Measurements from ENCODE around the gene ARID1B.
A peak's percentile ranks its signal among the peaks of the same experiment; 100 is the strongest.

The ARID1B gene
- total RNA-seq: 219 reads per million, percentile 93 among the genes with 10 or more reads in this experiment

DNA sequence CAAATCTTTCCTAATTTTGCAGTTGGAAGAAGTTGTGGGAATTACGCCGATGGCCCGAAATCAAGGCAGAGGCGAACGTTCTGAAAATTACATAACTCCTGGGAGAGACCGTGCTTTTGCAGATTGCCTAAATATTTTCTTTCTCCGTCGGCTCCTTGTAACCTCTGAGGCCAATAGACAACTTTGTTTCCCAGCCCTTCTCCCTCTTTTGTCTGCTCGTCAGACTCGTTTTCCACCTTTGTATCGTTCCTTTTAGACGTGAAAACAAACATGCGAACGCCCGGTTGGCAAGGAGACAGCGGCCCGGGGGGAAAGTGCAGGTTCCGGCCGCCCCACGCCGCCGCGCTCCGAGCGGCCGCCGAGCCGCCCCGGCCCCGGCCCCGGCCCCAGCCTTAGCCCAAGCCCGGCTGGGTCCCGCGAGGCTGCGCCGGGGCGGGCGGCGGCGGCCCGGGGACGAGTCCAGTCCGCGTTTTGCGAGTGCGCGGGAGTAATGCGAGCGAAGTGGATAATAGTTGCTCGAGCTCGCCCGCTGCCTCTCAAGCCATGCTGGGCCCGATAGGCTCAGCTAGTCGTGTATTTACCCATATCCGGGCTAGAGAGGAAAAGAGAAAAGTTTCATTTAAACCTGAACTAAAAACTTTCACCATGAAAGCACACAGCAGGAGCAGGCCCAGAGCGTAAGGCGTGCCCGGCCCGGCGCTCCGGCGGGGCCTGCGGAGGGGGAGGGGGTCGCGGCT, at the start of gene ARID1B:
TSS of gene ARID1B (plus strand) at position 539 of the 737 bp plus-strand sequence. CDS start 303 bp downstream, outside the sequence.
- peak; percentile 76 for DNase-seq

- no peak for DNase-seq
Measured at GRCh38 chr6:156727715-156728385, 49.3 kb upstream of the ARID1B start.

- DNase-seq: no peak
Measured at GRCh38 chr6:156729248-156729647, 47.9 kb upstream of the ARID1B start.

DNA sequence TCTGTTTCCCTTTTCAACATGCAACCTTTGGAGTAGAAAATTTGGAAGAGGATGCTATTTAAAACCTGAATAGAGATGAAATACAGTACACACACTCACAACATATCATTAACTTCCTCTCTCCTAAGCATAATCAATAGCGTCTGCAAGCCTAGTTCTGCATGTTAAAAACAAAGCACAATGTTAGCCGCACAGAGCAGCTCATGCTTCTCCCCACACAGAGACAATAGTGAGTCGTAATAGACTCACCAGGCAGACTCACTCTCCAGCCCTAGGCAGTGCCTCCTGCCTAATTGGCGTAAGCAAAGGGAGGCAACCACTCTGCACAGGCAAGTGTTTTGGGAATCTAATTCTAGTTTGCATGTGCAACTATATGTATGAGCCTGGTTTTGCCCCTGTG, 45.8 kb upstream of the ARID1B start:
- DNase-seq: no peak

DNA sequence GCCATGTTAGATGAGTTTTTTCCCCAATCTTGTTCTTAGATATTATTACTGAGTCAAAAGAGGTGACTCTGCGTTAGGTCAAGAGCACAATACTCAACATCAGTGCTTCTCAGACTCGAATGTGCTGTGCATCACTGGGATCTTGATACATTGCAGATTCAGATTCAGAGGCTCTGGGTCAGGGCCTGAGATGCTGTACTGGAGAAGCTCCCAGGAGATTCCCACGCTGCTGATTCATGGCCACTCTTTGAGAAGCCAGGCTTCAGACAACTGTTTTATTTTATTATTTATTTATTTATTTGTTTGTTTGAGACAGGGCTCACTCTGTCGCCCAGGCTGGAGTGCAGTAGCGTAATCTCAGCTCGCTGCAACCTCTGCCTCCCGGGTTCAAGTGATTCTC, 41.4 kb upstream of the ARID1B start:
- DNase-seq: no peak

DNA sequence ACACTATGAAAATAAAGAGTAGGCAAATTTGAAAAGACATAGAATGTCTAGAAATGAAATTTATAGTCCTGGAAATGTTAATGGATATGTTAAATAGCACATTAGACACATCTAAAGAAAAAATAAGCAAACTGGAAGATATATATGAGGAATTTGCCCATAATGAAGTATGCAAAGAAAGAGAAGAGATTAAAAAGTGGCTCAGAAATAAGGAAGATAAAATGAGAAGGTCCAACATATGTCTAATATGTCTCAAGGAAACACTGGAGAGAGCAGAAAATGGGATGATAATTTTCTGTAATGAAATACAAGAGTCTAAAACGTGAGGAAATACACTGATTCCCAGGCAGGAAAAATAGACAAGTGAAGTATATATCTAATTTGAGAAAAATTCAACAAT, 36.6 kb upstream of the ARID1B start:
- no peak for DNase-seq

DNA sequence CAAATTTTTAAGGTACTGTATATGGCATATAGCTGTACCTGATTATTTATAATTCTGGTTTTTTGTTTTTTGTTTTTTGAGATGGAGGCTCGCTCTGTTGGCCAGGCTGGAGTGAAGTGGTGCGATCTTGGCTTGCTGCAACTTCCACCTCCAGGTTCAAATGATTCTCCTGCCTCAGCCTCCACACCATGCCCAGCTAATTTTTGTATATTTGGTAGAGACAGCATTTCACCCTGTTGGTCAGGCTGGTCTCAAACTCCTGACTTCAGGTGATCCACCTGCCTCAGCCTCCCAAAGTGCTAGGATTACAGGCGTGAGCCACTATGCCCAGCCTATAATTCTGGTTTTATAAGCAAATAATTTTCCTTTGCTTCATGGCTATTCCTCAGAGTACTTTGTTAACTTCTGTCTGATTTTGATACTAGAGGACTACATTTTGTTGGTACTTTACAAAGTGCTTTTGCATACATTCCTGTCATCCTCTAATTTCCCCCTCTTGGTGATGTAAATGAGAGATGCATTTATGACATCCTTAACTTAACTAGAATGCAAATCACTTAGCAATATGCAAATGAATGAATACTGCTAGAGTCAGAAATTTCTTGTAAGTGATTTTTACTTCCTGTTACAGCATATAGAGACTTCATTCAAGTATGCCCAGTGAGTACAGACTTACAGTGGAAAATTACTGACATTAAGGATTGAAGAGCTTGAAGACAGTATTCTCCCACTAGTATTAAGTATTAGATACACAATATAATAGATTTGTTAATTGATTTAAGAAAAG, 35.7 kb upstream of the ARID1B start:
- DNase-seq: no peak

DNA sequence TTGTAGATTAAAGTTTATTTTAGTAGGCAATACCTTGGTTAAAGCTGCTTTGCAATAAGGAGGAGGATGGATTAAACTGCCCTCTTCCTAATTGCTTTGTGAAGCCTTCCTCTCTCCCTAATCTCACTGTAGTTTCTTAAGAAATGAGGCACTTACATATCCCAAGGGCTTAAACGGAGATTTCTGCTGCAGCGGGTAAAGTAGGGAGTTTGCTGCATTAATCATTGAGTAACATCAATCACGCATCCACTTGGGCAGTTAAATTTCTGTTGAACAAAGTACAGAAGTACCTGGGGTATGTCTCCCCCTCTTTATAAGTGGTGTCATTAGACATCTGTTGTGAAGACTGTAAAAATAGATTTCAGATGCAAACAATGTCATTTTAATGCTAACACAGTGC, 29.5 kb upstream of the ARID1B start:
- no peak for DNase-seq

DNA sequence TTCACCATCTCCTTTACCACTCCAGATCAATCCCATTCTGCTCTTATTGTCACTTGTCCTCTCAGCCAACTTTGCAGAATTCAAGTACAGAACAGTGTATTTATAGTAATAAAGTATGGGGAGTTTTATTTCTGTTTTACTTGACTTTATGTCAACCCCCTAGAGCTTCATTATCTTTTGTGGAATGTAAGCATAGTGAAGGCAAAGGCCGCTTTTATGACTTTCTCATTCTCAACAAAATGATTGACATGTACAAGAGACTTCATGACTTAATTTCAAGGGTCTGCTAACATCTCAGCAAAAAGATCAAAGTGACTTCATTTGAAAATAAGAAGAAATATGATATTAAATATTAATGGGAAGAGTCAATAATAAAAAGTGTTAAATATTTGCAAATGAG, 28.7 kb upstream of the ARID1B start:
- no peak for DNase-seq

GRCh38 chr6:156752666-156753301, 24.4 kb upstream of the ARID1B start:
- no peak for DNase-seq

GRCh38 chr6:156756630-156757610, 20.3 kb upstream of the ARID1B start:
- no peak for DNase-seq

GRCh38 chr6:156757849-156758248, 19.3 kb upstream of the ARID1B start:
- no peak for DNase-seq

GRCh38 chr6:156760377-156760776, 16.8 kb upstream of the ARID1B start:
- DNase-seq: no peak

DNA sequence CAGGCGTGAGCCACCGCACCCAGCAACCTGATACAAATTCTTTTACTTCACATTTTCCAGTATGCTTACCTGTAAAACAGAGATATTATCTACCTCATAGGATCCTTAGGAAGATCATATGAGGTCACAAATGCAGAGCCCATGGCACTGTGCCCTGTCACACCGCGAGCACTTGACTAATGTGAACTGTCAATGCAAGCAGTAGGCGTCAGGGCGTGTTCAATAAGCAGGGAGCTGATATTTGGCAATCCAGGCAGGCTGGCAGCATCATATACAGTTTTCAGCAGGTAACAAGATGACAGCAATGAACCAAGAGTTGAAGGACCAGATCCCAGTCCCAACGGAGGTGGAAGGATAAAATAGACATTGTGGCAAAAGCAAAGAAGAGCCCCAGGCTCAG, 14.6 kb upstream of the ARID1B start:
- no peak for DNase-seq

DNA sequence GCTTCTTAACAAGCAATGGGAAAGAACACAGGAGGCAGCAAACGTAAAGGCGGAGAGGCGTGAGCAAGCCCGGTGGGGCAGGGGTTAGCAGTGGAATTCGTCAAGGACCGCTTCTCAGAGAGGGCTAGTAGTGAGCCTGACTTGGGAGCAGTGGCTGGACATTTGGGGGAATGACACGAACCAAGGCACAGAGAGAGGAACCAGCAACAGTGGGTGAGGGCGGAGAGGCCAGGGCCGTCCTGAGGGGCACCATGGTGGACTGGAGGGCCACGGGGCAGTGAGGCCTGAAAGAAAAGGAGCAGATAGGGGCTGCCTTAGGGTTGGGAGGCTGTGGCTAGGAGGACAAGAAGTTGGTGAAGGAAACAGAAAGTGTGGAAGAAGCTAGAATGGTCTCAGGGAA, 12.1 kb upstream of the ARID1B start:
- no peak for DNase-seq

- no peak for DNase-seq
Measured at GRCh38 chr6:156767603-156768467, 9.3 kb upstream of the ARID1B start.

DNA sequence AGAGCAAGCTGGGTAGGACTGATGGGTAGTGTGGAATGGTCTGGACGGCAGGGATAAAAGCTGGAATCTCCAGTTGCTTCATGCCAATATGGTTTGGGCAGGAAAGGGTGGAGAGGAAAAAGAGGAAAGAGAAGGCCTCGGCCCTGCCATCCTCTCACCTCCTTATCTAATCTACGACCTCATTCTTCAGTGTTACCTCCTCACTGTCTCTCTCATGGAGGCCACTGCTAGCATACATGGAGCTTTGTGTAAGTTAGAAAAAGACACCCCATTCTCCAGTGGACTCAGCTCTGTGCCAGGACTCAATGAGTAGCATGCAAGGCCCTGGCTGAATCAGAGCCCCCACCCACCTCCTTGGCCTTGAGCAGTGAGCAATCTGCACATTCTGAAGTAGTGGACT, 6.1 kb upstream of the ARID1B start:
- DNase-seq: no peak

DNA sequence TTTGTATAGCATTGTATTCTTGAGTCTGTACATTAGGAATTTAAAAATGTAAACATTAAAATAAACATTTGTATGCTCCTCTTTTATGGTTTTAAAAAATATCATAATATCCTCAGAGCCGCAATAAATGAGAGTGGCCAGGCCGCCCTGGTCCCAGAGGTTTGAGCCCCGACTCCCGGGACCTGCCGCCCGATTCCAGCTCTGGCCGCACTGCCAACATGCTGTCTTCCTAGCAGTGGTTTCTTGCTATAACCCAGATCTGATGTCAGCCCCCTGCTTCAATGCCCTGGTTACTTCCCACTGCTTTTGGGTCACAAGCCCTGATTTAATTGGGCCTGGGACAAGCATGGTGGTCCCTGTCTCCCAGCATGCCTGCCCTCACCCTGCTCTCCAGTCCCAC, 5.4 kb upstream of the ARID1B start:
- no peak for DNase-seq

DNA sequence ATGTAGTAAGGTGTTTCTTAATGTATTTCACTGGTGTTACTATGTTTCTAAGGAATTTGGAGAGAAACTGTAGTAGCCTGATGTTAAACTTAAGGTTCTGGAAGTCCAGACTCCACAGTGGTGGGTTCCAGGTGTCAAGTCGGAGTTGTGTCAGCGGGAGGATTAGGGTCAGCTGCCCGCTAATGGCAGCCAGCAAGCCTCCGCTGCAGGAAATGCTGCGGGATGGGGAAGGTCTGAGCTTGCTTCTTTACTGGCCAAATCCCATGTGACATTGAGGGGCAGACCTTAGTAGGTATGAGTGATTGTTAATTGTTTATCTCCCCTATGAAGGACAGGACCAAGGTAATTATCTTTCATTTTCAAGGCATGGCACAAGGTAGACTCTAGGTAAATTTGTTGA, 3.7 kb upstream of the ARID1B start:
- no peak for DNase-seq

- DNase-seq: no peak
Measured at GRCh38 chr6:156773935-156774852, 3.0 kb upstream of the ARID1B start.

All from effector CD4-positive, alpha-beta T cell (primary cell).